ENCODE results near the gene TGM2.

The TGM2 gene

GRCh38 chr20:38123021-38123587 lies 42.0 kb downstream of the TGM2 start:
- Histone ChIP-seq H3K4me1 (ENCODE audit: low read length) (peaks cover 11% of the 10 kb centered on the region), H3K79me2 (ENCODE audit: low read length) (no peaks in the 10 kb centered on the region), H3K27ac (ENCODE audit: low read length) (peak overlapping the region; percentile 37), H3K4me3 (ENCODE audit: low read length) (no peak overlapping the region), H3K9ac (ENCODE audit: low read length) (peak overlapping the region; percentile 29; the same call in 1 of the 2 replicates), H3K9me3 (ENCODE audit: insufficient read depth, low read length) (no peaks in the 10 kb centered on the region), H3K4me2 (ENCODE audit: low read length) (peak overlapping the region; percentile 37), H3K27me3 (ENCODE audit: low read depth, low read length) (no peaks in the 10 kb centered on the region), H4K20me1 (ENCODE audit: insufficient read depth, low read length) (no peaks in the 10 kb centered on the region), H2AFZ (ENCODE audit: low read depth, low read length) (peak overlapping the region; percentile 98), H3K36me3 (replicated peaks; ENCODE audit: low read depth, low read length) (no peaks in the 10 kb centered on the region)
- no peak for TF ChIP-seq CTCF (IDR thresholded peaks at IDR 0.05; ENCODE audit: low read depth, low read length)
- no peak for TF ChIP-seq EZH2phosphoT487 (IDR thresholded peaks at IDR 0.05; ENCODE audit: low read depth)

- Histone ChIP-seq H3K79me2 (ENCODE audit: low read length) (no peaks in the 10 kb centered on the region), H2AFZ (ENCODE audit: low read depth, low read length) (no peak overlapping the region), H4K20me1 (ENCODE audit: insufficient read depth, low read length) (no peaks in the 10 kb centered on the region), H3K27me3 (ENCODE audit: low read depth, low read length) (no peaks in the 10 kb centered on the region), H3K36me3 (replicated peaks; ENCODE audit: low read depth, low read length) (no peaks in the 10 kb centered on the region), H3K27ac (ENCODE audit: low read length) (no peak overlapping the region), H3K9me3 (ENCODE audit: insufficient read depth, low read length) (no peaks in the 10 kb centered on the region), H3K4me2 (ENCODE audit: low read length) (no peak overlapping the region), H3K4me1 (ENCODE audit: low read length) (peaks cover 22% of the 10 kb centered on the region), H3K9ac (ENCODE audit: low read length) (no peak overlapping the region), H3K4me3 (ENCODE audit: low read length) (no peak overlapping the region)
- TF ChIP-seq EZH2phosphoT487 (IDR thresholded peaks at IDR 0.05; ENCODE audit: low read depth) = no peak
- no peak for TF ChIP-seq CTCF (IDR thresholded peaks at IDR 0.05; ENCODE audit: low read depth, low read length)
Observed at GRCh38 chr20:38121741-38122140, 43.3 kb downstream of the TGM2 start.

DNA sequence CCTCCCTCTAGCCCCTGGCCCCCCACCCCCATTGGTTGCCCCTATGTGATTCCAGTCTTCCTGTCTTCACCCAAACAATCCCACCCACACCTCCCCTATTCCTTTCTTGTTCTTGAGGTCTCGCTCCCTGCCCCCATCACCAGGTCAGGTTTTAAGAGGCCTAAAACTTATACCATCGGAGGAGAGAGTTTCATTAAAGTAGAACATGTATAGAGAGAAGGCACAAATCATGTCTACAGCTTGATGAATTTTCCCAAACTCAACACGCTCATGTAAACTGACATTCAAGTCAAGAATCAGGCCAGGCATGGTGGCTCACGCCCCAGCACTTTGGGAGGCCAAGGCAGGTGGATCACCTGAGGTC lies 44.5 kb downstream of the TGM2 start:
- H3K27ac ChIP-seq (ENCODE audit: low read length) = no peak overlapping the region
- TF ChIP-seq EZH2phosphoT487 (IDR thresholded peaks at IDR 0.05; ENCODE audit: low read depth) (no peak), CTCF (IDR thresholded peaks at IDR 0.05; ENCODE audit: low read depth, low read length) (no peak)
- no peaks in the 10 kb centered on the region for H3K27me3 ChIP-seq (ENCODE audit: low read depth, low read length)
- H3K9ac ChIP-seq (ENCODE audit: low read length) = no peak overlapping the region
- no peaks in the 10 kb centered on the region for H3K9me3 ChIP-seq (ENCODE audit: insufficient read depth, low read length)
- H3K79me2 ChIP-seq (ENCODE audit: low read length) = no peaks in the 10 kb centered on the region
- no peak overlapping the region for H2AFZ ChIP-seq (ENCODE audit: low read depth, low read length)
- no peak overlapping the region for H3K4me2 ChIP-seq (ENCODE audit: low read length)
- peaks cover 32% of the 10 kb centered on the region for H3K4me1 ChIP-seq (ENCODE audit: low read length)
- no peaks in the 10 kb centered on the region for H4K20me1 ChIP-seq (ENCODE audit: insufficient read depth, low read length)
- no peak overlapping the region for H3K4me3 ChIP-seq (ENCODE audit: low read length)
- H3K36me3 ChIP-seq (replicated peaks; ENCODE audit: low read depth, low read length) = no peaks in the 10 kb centered on the region

DNA sequence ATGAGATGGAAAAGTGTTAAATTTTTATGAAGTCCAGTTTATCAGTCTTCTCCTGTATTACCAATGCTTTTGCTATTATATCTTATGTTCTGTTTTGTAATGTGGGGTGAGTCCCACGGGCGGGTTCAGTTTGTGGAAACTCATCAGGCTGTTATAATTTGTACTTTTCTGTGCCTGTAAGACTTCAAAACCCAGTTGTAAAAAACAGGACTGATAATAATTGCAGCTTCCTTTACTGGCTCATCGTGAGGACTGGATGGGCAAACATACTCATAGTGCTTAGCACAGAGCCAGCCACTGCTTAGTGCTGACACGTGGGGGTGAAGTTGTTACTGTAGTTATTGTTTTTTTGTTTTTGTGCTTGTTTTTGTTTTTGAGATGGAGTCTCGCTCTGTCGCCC lies 45.6 kb downstream of the TGM2 start:
- H3K4me3 ChIP-seq (ENCODE audit: low read length) = no peak overlapping the region
- H3K9ac ChIP-seq (ENCODE audit: low read length) = no peak overlapping the region
- H3K4me2 ChIP-seq (ENCODE audit: low read length) = no peak overlapping the region
- H3K36me3 ChIP-seq (replicated peaks; ENCODE audit: low read depth, low read length) = no peaks in the 10 kb centered on the region
- no peak overlapping the region for H3K27ac ChIP-seq (ENCODE audit: low read length)
- no peaks in the 10 kb centered on the region for H3K79me2 ChIP-seq (ENCODE audit: low read length)
- H3K4me1 ChIP-seq (ENCODE audit: low read length) = peaks cover 42% of the 10 kb centered on the region
- H2AFZ ChIP-seq (ENCODE audit: low read depth, low read length) = no peak overlapping the region
- H3K9me3 ChIP-seq (ENCODE audit: insufficient read depth, low read length) = no peaks in the 10 kb centered on the region
- no peaks in the 10 kb centered on the region for H4K20me1 ChIP-seq (ENCODE audit: insufficient read depth, low read length)
- TF ChIP-seq EZH2phosphoT487 (IDR thresholded peaks at IDR 0.05; ENCODE audit: low read depth) = no peak
- TF ChIP-seq CTCF (IDR thresholded peaks at IDR 0.05; ENCODE audit: low read depth, low read length) = no peak
- no peaks in the 10 kb centered on the region for H3K27me3 ChIP-seq (ENCODE audit: low read depth, low read length)
